ENCODE data around the gene CHML. TPM values are rescaled to one million over a fixed set of nuclear protein-coding genes. Genes with fewer than 3 reads are reported as not detected.

The CHML gene
- total and polyA plus RNA-seq, 2 of the 8 experiments (the other 6 are each of a cell fraction or from before 2014, with no cell fraction given), result 11.5 to 82.4 TPM

GRCh38 chr1:241606544-241606943 lies 33.6 kb downstream of the CHML start:
- no peak for FAIRE-seq
- 91% methylated on average over 5 of the region's 5 CpGs; no CpG with 5 or more reads in 1 of the 2 experiments for WGBS, 2 experiments (ENCODE audit: extremely low coverage in 1 of 2, insufficient coverage in 1 of 2, insufficient read length in 1 of 2, insufficient replicate concordance in 2 of 2, low coverage in 1 of 2, low lambda C conversion rate in 2 of 2, missing lambda C conversion rate in 1 of 2)

More at GRCh38 chr1:241606544-241606943, 33.6 kb downstream of the CHML start:
- no peak overlapping the region for H3K18ac ChIP-seq (ENCODE audit: extremely low read depth, low read length)
- H2BK12ac ChIP-seq (ENCODE audit: low read depth, low read length), result no peak overlapping the region
- H4K91ac ChIP-seq (replicated peaks; ENCODE audit: insufficient read length, low read length), result no peak overlapping the region
- TF ChIP-seq ZNF274 (IDR thresholded peaks at IDR 0.05; ENCODE audit: borderline replicate concordance, extremely low read depth, low read length), result no peak
- no peak for TF ChIP-seq GTF2F1 (IDR thresholded peaks at IDR 0.05; ENCODE audit: borderline replicate concordance, low read depth, low read length)
- no peak for TF ChIP-seq YY1 (IDR thresholded peaks at IDR 0.05; ENCODE audit: low read depth, low read length)
- TF ChIP-seq CREB1 (IDR thresholded peaks at IDR 0.05), result no peak
- TF ChIP-seq CHD1 (IDR thresholded peaks at IDR 0.05; ENCODE audit: low read depth, low read length), result no peak
- peaks cover 2 to 3% of the 10 kb centered on the region in 2 experiments for H4K20me1 ChIP-seq (replicated peaks in 1 of 2; ENCODE audit: control insufficient read depth in 1 of 2, insufficient read depth in 2 of 2, low read length in 2 of 2)
- no peaks in the 10 kb centered on the region for H3K23me2 ChIP-seq (ENCODE audit: low read depth, low read length)
- H3K27me3 ChIP-seq (replicated peaks in 1 of 4; ENCODE audit: control insufficient read depth in 3 of 4, extremely low read depth in 1 of 4, insufficient read depth in 3 of 4, low read length in 3 of 4), result no peaks in the 10 kb centered on the region
- no peak overlapping the region for H3K56ac ChIP-seq (replicated peaks; ENCODE audit: insufficient read length, low read depth, low read length)
- no peaks in the 10 kb centered on the region for H3K79me2 ChIP-seq (ENCODE audit: control insufficient read depth in 1 of 2, insufficient read depth in 2 of 2, low read length in 2 of 2)
- no peak overlapping the region for H3K14ac ChIP-seq (ENCODE audit: insufficient read length)
- no peak overlapping the region for H3K9ac ChIP-seq (replicated peaks in 1 of 4; ENCODE audit: extremely low read depth in 1 of 4, low read depth in 3 of 4, low read length in 3 of 4)
- no peaks in the 10 kb centered on the region for H3K79me1 ChIP-seq (ENCODE audit: low read depth, low read length)
- no peak overlapping the region for H2BK20ac ChIP-seq (ENCODE audit: low read length)
- no peak overlapping the region for H3K4me3 ChIP-seq (ENCODE audit: extremely low read depth in 1 of 4, insufficient read depth in 2 of 4, low read depth in 3 of 4, low read length in 4 of 4)
- no peak overlapping the region for H2BK15ac ChIP-seq (ENCODE audit: low read length)
- no peaks in the 10 kb centered on the region for H3K9me3 ChIP-seq (ENCODE audit: insufficient read depth in 2 of 2, low read depth in 1 of 2, low read length in 1 of 2)
- H2BK120ac ChIP-seq (replicated peaks; ENCODE audit: low read depth, low read length), result no peak overlapping the region
- ChIA-PET CTCF (ENCODE audit: partially characterized antibody) (interaction anchor here (0.9 to 2.7 kb wide), 8 partner anchors 9 to 231 kb away, joined by 3 to 8 read pairs (median 4); no protein-coding TSS in a partner anchor), POLR2A (ENCODE audit: partially characterized antibody) (interaction anchor here (0.7 kb wide), 1 partner anchor 11 kb away, joined by 3 read pairs; no protein-coding TSS in a partner anchor)
- DNase-seq (ENCODE audit: low read depth in 1 of 2, low spot score in 2 of 2), result no peak
- no peaks in the 10 kb centered on the region for H3K4me1 ChIP-seq (replicated peaks in 1 of 4; ENCODE audit: control insufficient read depth in 3 of 4, insufficient read depth in 4 of 4, low read length in 3 of 4)
- no peak overlapping the region for H2AFZ ChIP-seq (ENCODE audit: low read length)
- no peak overlapping the region for H4K5ac ChIP-seq (ENCODE audit: insufficient read length, low read depth, low read length)
- H4K8ac ChIP-seq (ENCODE audit: extremely low read depth, insufficient read depth, low read length), result no peak overlapping the region
- H3K23ac ChIP-seq (ENCODE audit: insufficient read length), result no peak overlapping the region
- H3K27ac ChIP-seq (ENCODE audit: low read depth, low read length), result no peak overlapping the region
- H2AK5ac ChIP-seq (ENCODE audit: low read depth, low read length), result no peak overlapping the region
- H3K36me3 ChIP-seq (ENCODE audit: control insufficient read depth in 2 of 4, insufficient read depth in 4 of 4, low read length in 3 of 4), result no peaks in the 10 kb centered on the region; a peak in 1 of 8 replicates
- H3K4me2 ChIP-seq (ENCODE audit: insufficient read depth in 1 of 2, low read depth in 2 of 2, low read length in 2 of 2), result no peak overlapping the region
- no peak overlapping the region for H2BK5ac ChIP-seq (ENCODE audit: low read depth, low read length)
- no peak overlapping the region for H3K4ac ChIP-seq (replicated peaks; ENCODE audit: insufficient read length, low read depth, low read length)

All from H1 (cell line).